Kidney epithelial cell (primary cell): ENCODE data around the gene ZNF362. TPM values are rescaled to one million over a fixed set of nuclear protein-coding genes. Genes with fewer than 3 reads are reported as not detected.

Source experiments
- DNase-seq: peaks from one replicate; pipeline ENCODE4 v3.0.0-alpha.2; 2010; ENCODE audit warnings: low read depth
- H3K27me3 ChIP-seq: 2 replicates; pipeline ENCODE4 v1.6.0; 2011; ENCODE audit warnings: low read length; ENCODE audit not compliant: control insufficient read depth, insufficient read depth
- H3K36me3 ChIP-seq: 2 replicates; pipeline ENCODE4 v1.5.1; 2011; ENCODE audit warnings: low read length; ENCODE audit not compliant: control insufficient read depth, insufficient read depth
- H3K4me3 ChIP-seq: 2 replicates; pipeline ENCODE4 v1.5.1; 2011; ENCODE audit warnings: low read depth, mild to moderate bottlenecking, control low read depth, low read length
- CTCF ChIP-seq: IDR thresholded peaks from 2 replicates; pipeline ENCODE4 v1.5.1; 2011; ENCODE audit warnings: mild to moderate bottlenecking, moderate library complexity, low read length, control low read depth, inconsistent platforms; ENCODE audit not compliant: insufficient read depth, poor library complexity, severe bottlenecking
- total RNA-seq: library from RNA; depleted of rRNA; stranded (reverse); fragments of >200 nt; gene quantifications from 2 replicates; pipeline ENCODE4 v1.2.3, GENCODE V29; 2015

ZNF362 gene
- total RNA-seq, 1 donor from 2014 or later: 26.0 TPM

GRCh38 chr1:33294071-33295010 is 38.0 kb downstream of the ZNF362 start:
- no peak for TF ChIP-seq CTCF
- DNase-seq: no peak
- H3K4me3 ChIP-seq: no peak overlapping the region
- no peaks in the 10 kb centered on the region for H3K27me3 ChIP-seq
- H3K36me3 ChIP-seq: peaks cover 4% of the 10 kb centered on the region

- H3K27me3 ChIP-seq: no peaks in the 10 kb centered on the region
- H3K4me3 ChIP-seq: no peak overlapping the region
- H3K36me3 ChIP-seq: peaks cover 3% of the 10 kb centered on the region
- DNase-seq: no peak
- TF ChIP-seq CTCF: no peak
Measured at GRCh38 chr1:33295023-33295422, 38.7 kb downstream of the ZNF362 start.

GRCh38 chr1:33295450-33296081 is 39.3 kb downstream of the ZNF362 start:
- no peak overlapping the region for H3K4me3 ChIP-seq
- peaks cover 3% of the 10 kb centered on the region for H3K36me3 ChIP-seq
- TF ChIP-seq CTCF: peak; percentile 97
- no peaks in the 10 kb centered on the region for H3K27me3 ChIP-seq
- DNase-seq: peak; percentile 31

- Histone ChIP-seq H3K27me3 (no peaks in the 10 kb centered on the region), H3K36me3 (peaks cover 3% of the 10 kb centered on the region), H3K4me3 (no peak overlapping the region)
- DNase-seq: no peak
- no peak for TF ChIP-seq CTCF
Measured at GRCh38 chr1:33296082-33296458, 39.8 kb downstream of the ZNF362 start.

- DNase-seq: no peak
- Histone ChIP-seq H3K4me3 (no peak overlapping the region), H3K36me3 (peaks cover 3% of the 10 kb centered on the region), H3K27me3 (no peaks in the 10 kb centered on the region)
- no peak for TF ChIP-seq CTCF
Measured at GRCh38 chr1:33296824-33297223, 40.5 kb downstream of the ZNF362 start.
